ENCODE results near the gene ZFHX2. TPM values are rescaled to one million over a fixed set of nuclear protein-coding genes. Genes with fewer than 3 reads are reported as not detected.

ZFHX2 gene
- total RNA-seq, 1 experiment from 2014 or later: 19.4 TPM

GRCh38 chr14:23540141-23540469, 11.5 kb downstream of the ZFHX2 start:
- H3K4me1 ChIP-seq (ENCODE audit: insufficient read depth, low read length): peaks cover 26% of the 10 kb centered on the region; the same call in 1 of the 2 replicates
- H3T11ph ChIP-seq (ENCODE audit: low read length): no peak overlapping the region
- no peak overlapping the region for H3K4ac ChIP-seq (ENCODE audit: low read depth, low read length)
- H2BK12ac ChIP-seq (ENCODE audit: insufficient read length, low read depth, low read length): no peak overlapping the region
- no peak overlapping the region for H2AFZ ChIP-seq (ENCODE audit: low read length)
- peaks cover 19 to 30% (median 21%) of the 10 kb centered on the region in 3 experiments; a peak in 6 of 7 replicates for H3K36me3 Mint-ChIP-seq (ENCODE audit: insufficient read depth in 1 of 3, low read depth in 3 of 3)
- no peak overlapping the region for H3K4me2 ChIP-seq (ENCODE audit: insufficient read depth, insufficient read length, low read length)
- no peaks in the 10 kb centered on the region; a peak in 1 of 5 replicates for H3K9me3 Mint-ChIP-seq
- no peaks in the 10 kb centered on the region for H3K27me3 Mint-ChIP-seq (ENCODE audit: low read depth)
- H3K27ac Mint-ChIP-seq: peak overlapping the region; percentile 7 to 96 (median 83); a peak in 5 of 7 replicates
- no peak overlapping the region for H3K9ac ChIP-seq (ENCODE audit: extremely low read depth, insufficient read length, low read length)
- H3K14ac ChIP-seq (ENCODE audit: insufficient read depth, low read length): no peak overlapping the region
- H2BK120ac ChIP-seq (ENCODE audit: low read depth, low read length, poor library complexity, severe bottlenecking): no peak overlapping the region
- no peak overlapping the region for H3K18ac ChIP-seq (ENCODE audit: insufficient read length, low read depth, low read length)
- H2BK20ac ChIP-seq (ENCODE audit: low read depth, low read length, poor library complexity, severe bottlenecking): no peak overlapping the region
- peaks cover 55 to 57% of the 10 kb centered on the region in 2 experiments for H3K4me1 Mint-ChIP-seq
- H3K56ac ChIP-seq (ENCODE audit: insufficient read length, low read depth, low read length): no peak overlapping the region
- no peak for TF ChIP-seq CTCF (conservative IDR thresholded peaks at IDR 0.05)
- H3K4me3 Mint-ChIP-seq: no peak overlapping the region; a peak in 1 of 5 replicates
- H2BK5ac ChIP-seq (ENCODE audit: insufficient read length, low read length): no peak overlapping the region
- H3K9me3 ChIP-seq (ENCODE audit: control insufficient read depth, low read depth, low read length): no peaks in the 10 kb centered on the region
- H4K91ac ChIP-seq (ENCODE audit: insufficient read length, low read depth, low read length): no peak overlapping the region
- no peaks in the 10 kb centered on the region for H4K20me1 ChIP-seq (ENCODE audit: control insufficient read depth, insufficient read depth, insufficient read length)
- no peak overlapping the region for H2BK15ac ChIP-seq (ENCODE audit: low read depth, low read length)
- H3K79me2 ChIP-seq (ENCODE audit: insufficient read depth, low read length): no peaks in the 10 kb centered on the region; the same call in 1 of the 2 replicates
- H3K27ac ChIP-seq (ENCODE audit: insufficient read length, low read depth, low read length): no peak overlapping the region
- no peaks in the 10 kb centered on the region for H3K79me1 ChIP-seq (ENCODE audit: insufficient read depth, low read depth, low read length, poor library complexity, severe bottlenecking)
- DNase-seq: no peak
- H3K23me2 ChIP-seq (ENCODE audit: insufficient read length, low read depth, low read length, poor library complexity, severe bottlenecking): peaks cover 19% of the 10 kb centered on the region
- H4K8ac ChIP-seq (replicated peaks; ENCODE audit: insufficient read length, low read depth, low read length): no peak overlapping the region
- no peak overlapping the region for H2AK5ac ChIP-seq (ENCODE audit: insufficient read length, low read length)
- no peak overlapping the region for H4K5ac ChIP-seq (ENCODE audit: insufficient read length, low read depth, low read length)
- H3K27me3 ChIP-seq (ENCODE audit: insufficient read depth, low read length): no peaks in the 10 kb centered on the region
- WGBS (ENCODE audit: extremely low coverage, insufficient read length, low lambda C conversion rate): no CpG with 5 or more reads among the region's 4 CpGs
- H3K23ac ChIP-seq (ENCODE audit: insufficient read length, low read depth, low read length): no peak overlapping the region

All from H9 (cell line).